A549 treated with GW870086 at 1 μM for 4 hours (cell line): ENCODE data around the gene GATM. TPM values are rescaled to one million over a fixed set of nuclear protein-coding genes. Genes with fewer than 3 reads are reported as not detected.

ENCODE experiments used
- total RNA-seq: library from RNA; stranded (reverse); fragments of 200-300 nt; extraction: Qiagen RNA extraction; gene quantifications from 5 replicates; pipeline ENCODE4 v1.2.3, GENCODE V29; 2022; ENCODE audit warnings: low read depth

GATM gene, protein sequence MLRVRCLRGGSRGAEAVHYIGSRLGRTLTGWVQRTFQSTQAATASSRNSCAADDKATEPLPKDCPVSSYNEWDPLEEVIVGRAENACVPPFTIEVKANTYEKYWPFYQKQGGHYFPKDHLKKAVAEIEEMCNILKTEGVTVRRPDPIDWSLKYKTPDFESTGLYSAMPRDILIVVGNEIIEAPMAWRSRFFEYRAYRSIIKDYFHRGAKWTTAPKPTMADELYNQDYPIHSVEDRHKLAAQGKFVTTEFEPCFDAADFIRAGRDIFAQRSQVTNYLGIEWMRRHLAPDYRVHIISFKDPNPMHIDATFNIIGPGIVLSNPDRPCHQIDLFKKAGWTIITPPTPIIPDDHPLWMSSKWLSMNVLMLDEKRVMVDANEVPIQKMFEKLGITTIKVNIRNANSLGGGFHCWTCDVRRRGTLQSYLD
- total RNA-seq: 1.9 to 3.5 TPM (median 2.6 TPM) in 5 replicates

GRCh38 chr15:45378149-45378912 lies at the start of gene GATM:
TSS of gene GATM (minus strand) at chr15:45378544. CDS start at chr15:45378453, 91 bp downstream.

Other genes with a start within 250 kb of the GATM start
- 0.09 to 0.19 TPM (median 0.11 TPM) in 4 of 5 replicates, not detected in the other for gene DUOXA1, start 248.7 kb downstream of the GATM start, total RNA-seq
- gene DUOX1, start 248.6 kb downstream of the GATM start, total RNA-seq: not detected in 5 replicates
- gene SHF, start 190.6 kb downstream of the GATM start, total RNA-seq: 0.35 to 1.0 TPM (median 0.80 TPM) in 5 replicates
- not detected in 5 replicates for gene SLC28A2, start 126.3 kb downstream of the GATM start, total RNA-seq
- 1.6 to 2.0 TPM (median 1.9 TPM) in 5 replicates for gene SLC30A4, start 144.2 kb upstream of the GATM start, total RNA-seq
- gene BLOC1S6, start 208.8 kb upstream of the GATM start, total RNA-seq: 18.0 to 22.6 TPM (median 20.2 TPM) in 5 replicates